Lung (tissue), 12 donors: ENCODE measurements around the gene MIPEP. TPM values are rescaled to one million over a fixed set of nuclear protein-coding genes. Genes with fewer than 3 reads are reported as not detected.

Experiments used
- ATAC-seq: fragments of 200-7000 bp; cut with Tn5 transposase; one replicate; pipeline ENCODE4 v1.9.1; 2020; ENCODE audit warnings: moderate number of reproducible peaks; ENCODE audit not compliant: insufficient read depth, low FRiP score
- DNase-seq, 3 donors: peaks; one replicate each; pipeline ENCODE4 v3.0.0-alpha.2; 2013 to 2017
- H3K27ac ChIP-seq, 2 donors: one replicate each; pipeline ENCODE4 v1.5.1; 2013; ENCODE audit warnings: mild to moderate bottlenecking in 2 of 2, moderate library complexity in 2 of 2, control low read depth in 1 of 2, inconsistent platforms in 1 of 2, low read depth in 1 of 2, low read length in 1 of 2
- H3K27me3 ChIP-seq, 3 donors: one replicate each; pipeline ENCODE4 v1.5.1; 2013; ENCODE audit warnings: low read length in 2 of 3; ENCODE audit not compliant: control insufficient read depth in 3 of 3, insufficient read depth in 3 of 3
- H3K36me3 ChIP-seq, 4 donors: one replicate each; pipeline ENCODE4 v1.5.1; 2013; ENCODE audit warnings: low read length in 4 of 4, mild to moderate bottlenecking in 1 of 4, moderate library complexity in 1 of 4; ENCODE audit not compliant: control insufficient read depth in 4 of 4, insufficient read depth in 4 of 4
- H3K4me1 ChIP-seq, 5 donors: one replicate each; pipeline ENCODE4 v1.5.1; 2013; ENCODE audit warnings: low read length in 5 of 5, mild to moderate bottlenecking in 2 of 5, moderate library complexity in 1 of 5; ENCODE audit not compliant: control insufficient read depth in 5 of 5, insufficient read depth in 5 of 5
- H3K4me3 ChIP-seq: one replicate; pipeline ENCODE4 v1.5.1; 2013; ENCODE audit warnings: mild to moderate bottlenecking, control low read depth, moderate library complexity
- H3K9ac ChIP-seq, 2 donors: one replicate each; pipeline ENCODE4 v1.5.1; 2013; ENCODE audit warnings: low read length in 2 of 2, control low read depth in 1 of 2; ENCODE audit not compliant: insufficient read depth in 1 of 2
- H3K9me3 ChIP-seq, 4 donors: one replicate each; pipeline ENCODE4 v1.5.1; 2013; ENCODE audit warnings: low read length in 3 of 4, mild to moderate bottlenecking in 1 of 4, moderate library complexity in 1 of 4; ENCODE audit not compliant: control insufficient read depth in 4 of 4, insufficient read depth in 3 of 4
- WGBS, 2 donors: extraction: QIAGEN DNeasy Blood & Tissue Kit; methylation state at CpG; one replicate each; pipeline ENCODE4 v1.1.7; 2013; 5-methylcytosine and 5-hydroxymethylcytosine counted together
- polyA plus RNA-seq, 2 donors: library from polyadenylated mRNA; stranded (reverse); fragments of 200-250 nt; gene quantifications; one replicate each; pipeline ENCODE4 v1.2.1, GENCODE V29; 2013
- total RNA-seq, 2 donors: library from RNA; depleted of rRNA in 1 of 2; stranded (reverse); fragments of >200 nt in 1 of 2; gene quantifications; one replicate each; pipeline ENCODE4 v1.2.1, GENCODE V29; 2014 to 2021
- TF ChIP-seq, protein P1 (sequence below): IDR thresholded peaks from 2 replicates; pipeline ENCODE4 v1.5.1; 2012; ENCODE audit warnings: mild to moderate bottlenecking; ENCODE audit errors: control extremely low read depth, extremely low read depth
- donor health status: control.
- donor health status: control.
- donor health status: Bipolar disorder and iron deficiency.
- donor health status: healthy.
- donor health status: DM: yes; HTN: yes; CAD: no.

The MIPEP gene
- total and polyA plus RNA-seq, 4 donors: 12.9 to 35.1 (median 25.3) TPM

- Histone ChIP-seq H3K9me3 (no peaks in the 10 kb centered on the region), H3K27me3 (no peaks in the 10 kb centered on the region), H3K4me1 (peaks cover 0 to 28% (median 6%) of the 10 kb centered on the region in 5 donors), H3K36me3 (no peaks in the 10 kb centered on the region), H3K4me3 (no peak overlapping the region), H3K27ac (no peak overlapping the region), H3K9ac (no peak overlapping the region)
- ATAC-seq (no peak), DNase-seq (no peak)
- TF ChIP-seq, protein P1, sequence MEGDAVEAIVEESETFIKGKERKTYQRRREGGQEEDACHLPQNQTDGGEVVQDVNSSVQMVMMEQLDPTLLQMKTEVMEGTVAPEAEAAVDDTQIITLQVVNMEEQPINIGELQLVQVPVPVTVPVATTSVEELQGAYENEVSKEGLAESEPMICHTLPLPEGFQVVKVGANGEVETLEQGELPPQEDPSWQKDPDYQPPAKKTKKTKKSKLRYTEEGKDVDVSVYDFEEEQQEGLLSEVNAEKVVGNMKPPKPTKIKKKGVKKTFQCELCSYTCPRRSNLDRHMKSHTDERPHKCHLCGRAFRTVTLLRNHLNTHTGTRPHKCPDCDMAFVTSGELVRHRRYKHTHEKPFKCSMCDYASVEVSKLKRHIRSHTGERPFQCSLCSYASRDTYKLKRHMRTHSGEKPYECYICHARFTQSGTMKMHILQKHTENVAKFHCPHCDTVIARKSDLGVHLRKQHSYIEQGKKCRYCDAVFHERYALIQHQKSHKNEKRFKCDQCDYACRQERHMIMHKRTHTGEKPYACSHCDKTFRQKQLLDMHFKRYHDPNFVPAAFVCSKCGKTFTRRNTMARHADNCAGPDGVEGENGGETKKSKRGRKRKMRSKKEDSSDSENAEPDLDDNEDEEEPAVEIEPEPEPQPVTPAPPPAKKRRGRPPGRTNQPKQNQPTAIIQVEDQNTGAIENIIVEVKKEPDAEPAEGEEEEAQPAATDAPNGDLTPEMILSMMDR: no peak
- 89 to 91% methylated on average over 19 of the region's 19 CpGs for WGBS, 2 donors
Observed at GRCh38 chr13:23715092-23715761, 174.0 kb downstream of the MIPEP start.

DNA sequence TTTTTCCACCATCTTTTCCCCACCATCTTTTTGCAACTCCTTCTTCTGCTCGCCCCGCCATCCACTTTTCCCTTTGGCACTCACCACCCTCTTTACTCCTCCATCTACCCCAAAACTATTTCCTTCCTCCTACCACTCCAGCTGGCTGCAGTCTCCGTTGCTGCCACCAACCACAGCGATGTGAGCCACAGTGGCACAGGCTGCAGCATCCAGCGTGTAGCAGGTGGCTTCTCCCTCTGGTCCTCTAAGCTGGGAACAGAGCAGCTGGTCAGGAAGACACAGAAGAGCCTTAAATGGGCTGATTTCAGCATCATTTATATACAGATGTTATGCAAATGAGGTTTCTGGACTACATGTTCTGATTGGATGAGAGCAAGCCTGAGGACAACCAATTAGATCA, 174.5 kb downstream of the MIPEP start:
- Histone ChIP-seq H3K4me1 (peaks cover 0 to 26% (median 6%) of the 10 kb centered on the region in 5 donors), H3K27me3 (no peaks in the 10 kb centered on the region), H3K9ac (no peak overlapping the region), H3K36me3 (no peaks in the 10 kb centered on the region), H3K4me3 (no peak overlapping the region), H3K27ac (no peak overlapping the region), H3K9me3 (no peaks in the 10 kb centered on the region)
- TF ChIP-seq, protein P1: no peak
- no peak for DNase-seq
- WGBS, 2 donors: 65 to 81% methylated on average over 5 of the region's 5 CpGs
- ATAC-seq: no peak

DNA sequence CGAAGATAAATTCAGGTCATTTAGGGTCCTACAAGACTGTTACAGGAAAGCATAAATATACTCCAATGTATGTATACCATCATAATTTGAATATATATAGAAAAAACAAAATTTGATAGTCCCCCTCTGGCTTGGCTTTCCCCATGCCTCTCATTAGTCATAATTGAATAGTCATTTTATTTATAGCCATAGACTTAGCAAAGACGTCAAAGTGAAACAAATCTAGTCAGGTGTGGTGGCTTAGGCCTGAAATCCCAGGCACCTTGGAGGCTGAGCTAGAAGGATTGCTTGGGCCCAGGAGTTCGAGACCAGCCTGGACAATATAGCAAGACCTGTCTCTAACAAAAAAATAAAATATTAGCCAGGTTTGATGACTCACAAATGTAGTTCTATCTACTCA, 177.8 kb downstream of the MIPEP start:
- no peaks in the 10 kb centered on the region for H3K36me3 ChIP-seq
- 73 to 82% methylated on average over 3 of the region's 3 CpGs for WGBS, 2 donors
- H3K4me1 ChIP-seq: peaks cover under 1 to 6% (median 4%) of the 10 kb centered on the region in 5 donors
- no peak overlapping the region for H3K27ac ChIP-seq
- H3K9me3 ChIP-seq: no peaks in the 10 kb centered on the region
- H3K27me3 ChIP-seq: no peaks in the 10 kb centered on the region
- TF ChIP-seq, protein P1: no peak
- H3K4me3 ChIP-seq: no peak overlapping the region
- no peak overlapping the region for H3K9ac ChIP-seq
- ATAC-seq (no peak), DNase-seq (no peak)

DNA sequence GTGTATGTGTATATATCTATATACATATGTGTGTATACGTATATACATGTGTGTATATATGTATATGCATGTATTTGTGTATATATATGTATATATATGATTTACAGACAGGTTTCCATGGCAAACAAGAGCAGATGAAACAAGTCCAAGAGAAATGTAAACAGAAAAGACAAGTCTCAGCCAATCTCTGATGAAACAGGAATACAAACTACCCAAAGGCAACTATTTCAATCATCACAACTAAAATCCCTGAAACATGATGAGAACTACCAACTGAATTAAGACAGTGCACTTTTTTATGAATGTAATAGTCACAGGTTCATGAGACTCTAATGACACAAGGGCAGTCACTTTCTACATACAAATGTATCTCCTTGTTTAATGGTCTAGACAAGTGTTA, 178.8 kb downstream of the MIPEP start:
- H3K4me3 ChIP-seq: no peak overlapping the region
- no peaks in the 10 kb centered on the region for H3K9me3 ChIP-seq
- ATAC-seq (no peak), DNase-seq (peak in 1 of 3 donors; percentile 31)
- TF ChIP-seq, protein P1: no peak
- no peaks in the 10 kb centered on the region for H3K27me3 ChIP-seq
- WGBS, 2 donors: 92 to 96% methylated on average over 1 of the region's 1 CpG
- no peaks in the 10 kb centered on the region for H3K36me3 ChIP-seq
- no peak overlapping the region for H3K27ac ChIP-seq
- no peak overlapping the region for H3K9ac ChIP-seq
- peaks cover 0 to 15% (median 10%) of the 10 kb centered on the region in 5 donors for H3K4me1 ChIP-seq
